Stimulated activated CD8-positive, alpha-beta memory T cell treated with anti-CD3 and anti-CD28 coated beads, Interleukin-2, amount 100 ng/mL, for 48 hours (primary cell): ENCODE measurements around the gene CAST.
"Not testable (repeated sequence)": the region's sequence is repeated elsewhere in the genome, so short reads cannot be mapped to it uniquely, and the experiment has no call there.

Experiments
- DNase-seq, 2 donors: peaks; one replicate each; pipeline ENCODE4 v3.0.0-alpha.2; 2020; ENCODE audit warnings: low read depth in 2 of 2

CAST gene

DNA sequence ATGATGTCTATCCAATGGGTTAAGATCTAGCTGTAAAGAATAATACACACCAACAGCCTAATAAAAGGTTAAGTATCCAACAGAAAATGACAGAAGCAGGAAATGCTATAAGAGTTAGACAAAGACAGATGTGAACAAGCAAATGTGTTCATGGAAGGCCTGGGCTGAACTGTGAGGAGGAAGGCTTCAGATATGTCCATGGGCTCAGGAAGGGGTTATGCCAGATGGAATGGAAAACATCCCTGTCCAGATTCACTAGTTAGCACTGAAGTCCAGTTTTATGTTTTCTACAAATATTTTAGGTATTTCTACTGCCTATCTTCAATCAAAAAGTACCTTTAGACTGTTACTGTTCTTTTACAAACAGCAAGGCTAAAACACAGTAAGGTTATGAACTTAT lies 118.5 kb downstream of the CAST start:
- DNase-seq: no peak

DNA sequence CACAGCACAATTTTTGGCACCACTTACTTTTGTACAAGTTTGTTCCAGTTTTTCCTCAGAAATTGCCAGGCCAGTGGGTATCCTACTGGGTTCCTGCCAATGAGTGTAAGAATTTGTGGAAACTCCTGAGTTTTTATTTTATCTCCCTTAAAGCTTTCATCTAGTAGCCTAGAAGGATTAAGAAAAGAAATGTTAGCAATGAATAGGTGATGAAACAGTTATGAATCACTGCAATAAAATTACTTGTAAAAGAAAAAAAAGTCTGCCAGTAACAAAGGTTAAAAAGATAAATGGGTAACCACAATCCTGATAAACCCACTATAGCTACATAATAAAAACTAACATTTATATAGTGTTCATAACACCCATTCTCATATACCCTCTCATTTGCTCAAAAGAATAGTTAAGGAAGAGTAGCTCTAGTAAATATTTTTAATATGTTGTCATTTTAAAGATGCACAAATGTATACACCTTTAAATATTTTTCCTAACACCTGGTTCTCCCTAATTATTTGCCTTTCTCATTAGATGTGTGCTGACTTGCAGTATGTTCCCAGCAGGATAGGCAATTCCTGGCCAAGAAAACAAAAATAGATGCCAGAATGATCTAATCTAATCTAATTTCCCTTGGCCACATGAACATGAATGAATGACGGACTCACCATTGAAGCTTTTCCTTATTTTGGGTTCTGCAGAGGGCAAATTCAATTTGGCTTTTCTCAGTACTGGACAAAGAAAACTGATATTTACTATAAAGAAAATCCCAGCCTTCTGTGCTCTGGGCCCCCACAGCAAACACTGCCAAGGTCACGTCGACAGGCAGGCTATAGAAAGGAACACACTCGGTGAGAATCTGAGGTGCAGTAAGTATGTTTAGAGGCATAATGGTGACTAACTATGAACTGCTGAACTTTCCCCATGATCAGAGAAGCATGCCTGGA lies 119.1 kb downstream of the CAST start:
- no peak for DNase-seq

DNA sequence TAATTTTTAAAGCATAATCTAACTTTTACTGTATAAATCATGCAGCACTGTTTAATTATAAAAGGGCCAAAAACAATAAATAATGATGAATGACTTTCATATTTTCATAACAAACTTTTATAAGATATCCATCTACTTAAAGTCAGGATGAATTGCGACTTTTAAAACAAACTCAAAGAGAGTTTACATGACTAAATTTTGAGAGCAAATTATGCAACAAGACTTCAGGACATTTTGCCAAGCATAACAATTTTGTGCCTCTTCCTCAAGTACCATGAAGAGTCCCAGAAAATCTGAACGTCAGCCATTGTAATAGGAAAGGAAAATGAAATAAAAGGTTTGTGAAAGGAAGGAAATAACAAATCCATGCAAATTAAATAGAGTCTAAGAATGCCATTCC lies 121.2 kb downstream of the CAST start:
- no peak for DNase-seq

DNA sequence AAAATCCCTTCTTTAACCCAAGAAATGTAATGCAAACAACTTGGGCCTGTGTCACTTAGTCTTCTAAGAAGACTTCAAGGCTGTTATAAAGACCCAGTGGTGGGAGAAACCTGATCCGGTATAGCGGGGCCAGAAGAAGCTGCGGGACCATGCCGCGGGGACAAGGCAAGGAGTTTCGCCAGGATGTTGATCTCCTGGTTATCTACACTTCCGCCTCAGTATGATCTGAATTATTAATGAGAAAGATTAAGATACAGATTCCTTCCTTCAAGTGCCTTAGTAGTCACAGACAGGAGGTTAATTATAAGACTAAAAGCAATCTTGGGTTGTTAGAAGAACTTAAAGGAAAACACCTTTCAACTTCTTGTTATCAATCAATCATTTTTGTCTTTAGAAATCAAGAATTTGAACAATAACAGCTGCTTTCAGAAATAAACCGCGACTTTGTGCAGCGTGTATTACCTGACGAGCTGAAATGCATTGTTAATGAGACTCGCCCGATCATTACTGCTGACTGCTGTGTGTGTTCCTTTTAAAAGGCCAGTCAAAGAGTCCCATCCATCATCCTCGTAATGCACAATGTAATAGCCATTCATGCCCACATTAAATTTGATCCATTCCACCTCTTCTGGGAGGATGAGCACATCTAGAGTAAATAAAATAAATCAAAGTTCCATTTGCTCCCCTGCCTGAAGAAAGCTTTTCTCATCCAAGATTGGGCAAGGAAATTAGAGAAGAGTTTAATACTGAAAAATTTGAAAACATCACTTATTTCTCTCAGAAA lies 123.3 kb downstream of the CAST start:
- DNase-seq: no peak

DNA sequence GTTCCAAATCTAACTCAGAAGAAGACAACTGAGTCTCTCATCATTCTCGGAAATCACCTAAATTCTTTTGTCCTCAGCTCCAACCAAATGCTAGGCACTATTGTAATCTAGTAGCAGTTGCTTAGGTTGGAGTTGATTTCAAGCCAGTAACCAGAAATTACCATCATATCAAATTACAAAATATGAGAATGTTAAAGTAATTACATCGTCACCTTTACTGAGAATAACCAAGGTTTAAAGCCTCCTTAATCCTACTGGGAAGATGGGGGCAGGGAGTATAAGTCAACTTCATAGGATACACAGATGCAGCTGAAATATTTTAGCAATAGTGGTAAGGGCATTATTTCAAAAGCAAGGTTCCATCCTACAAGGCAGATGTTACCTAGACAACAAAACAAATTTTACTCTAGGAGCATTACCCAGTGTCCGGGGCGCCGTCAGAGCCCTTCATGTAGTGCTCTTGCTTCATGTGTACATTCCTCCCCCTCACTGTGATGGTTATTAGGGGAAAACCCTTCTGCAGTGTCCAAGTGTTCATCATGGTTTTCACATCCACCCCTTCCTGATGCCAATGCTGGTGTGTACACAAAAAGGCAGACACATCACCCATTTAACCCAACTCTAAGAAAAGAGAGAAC lies 126.1 kb downstream of the CAST start:
- no peak for DNase-seq

DNA sequence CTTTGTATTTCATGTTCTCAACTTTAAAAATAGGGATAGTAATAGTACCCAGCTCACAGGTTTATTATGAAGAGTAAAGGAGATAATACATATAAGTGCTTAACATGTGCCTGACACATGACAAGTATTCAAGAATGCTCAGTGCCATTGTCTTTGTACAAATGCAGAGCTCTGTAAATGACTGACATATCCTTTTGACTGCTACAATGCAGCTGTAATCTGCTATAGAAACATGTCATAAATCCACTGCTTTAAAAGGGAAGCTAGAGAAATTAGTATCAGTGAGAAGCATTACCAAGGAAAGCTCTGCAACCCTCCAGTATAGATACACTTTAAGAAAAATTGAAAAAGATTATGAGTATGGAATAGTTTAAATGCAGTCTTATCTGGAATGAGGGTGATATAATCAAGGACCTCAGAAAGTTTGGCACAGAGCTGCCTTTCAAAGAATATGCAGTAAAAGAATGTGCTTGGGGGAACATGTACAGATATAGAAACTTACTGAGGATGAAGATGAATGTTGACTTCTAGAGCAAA lies 127.7 kb downstream of the CAST start:
- no peak for DNase-seq

DNA sequence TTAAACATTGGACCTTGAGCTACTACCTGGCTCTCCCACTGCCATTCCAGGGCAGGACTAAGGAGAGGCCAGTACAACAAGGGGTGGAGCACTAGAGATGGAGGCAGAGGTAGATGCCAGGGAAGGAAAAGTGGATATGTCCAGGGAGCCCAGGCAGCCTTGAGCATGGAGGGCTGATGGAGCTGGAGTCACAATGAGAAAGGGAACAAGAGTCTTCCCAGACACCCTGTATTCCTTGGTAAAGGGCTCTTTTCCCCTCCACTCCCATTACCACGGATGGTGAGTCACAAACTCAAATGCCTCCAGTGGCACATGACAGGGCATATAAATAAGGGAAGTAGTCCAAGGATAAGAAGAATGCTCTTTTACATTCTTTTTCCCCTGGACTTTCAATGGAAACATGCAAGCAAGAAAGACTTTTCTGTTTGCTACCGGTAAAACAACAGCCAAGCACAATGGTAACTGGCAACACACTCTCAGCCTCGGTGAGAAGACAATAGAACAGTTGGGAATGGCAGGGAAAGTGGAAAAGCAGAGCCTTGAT lies 128.9 kb downstream of the CAST start:
- no peak for DNase-seq

DNA sequence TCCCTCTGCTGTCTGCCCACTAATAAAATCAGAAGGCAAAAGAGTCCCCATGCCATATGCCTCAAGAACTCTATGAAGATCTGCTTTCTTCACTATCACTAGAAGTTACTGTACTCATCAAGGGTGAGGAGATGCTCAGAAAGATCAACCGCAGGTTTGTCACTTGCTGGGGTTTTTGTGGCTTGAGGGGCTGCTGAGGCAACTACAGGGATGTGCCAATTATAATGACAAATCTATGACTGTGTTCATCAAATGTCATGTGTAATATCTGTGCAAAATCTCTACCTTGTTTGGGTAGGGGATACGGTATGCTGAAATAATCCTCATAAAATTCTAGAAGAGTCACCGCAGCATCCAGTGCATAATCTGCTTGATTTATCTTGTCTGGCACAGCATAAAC lies 132.6 kb downstream of the CAST start:
- peak in 1 of 2 donors; percentile 50 for DNase-seq

DNA sequence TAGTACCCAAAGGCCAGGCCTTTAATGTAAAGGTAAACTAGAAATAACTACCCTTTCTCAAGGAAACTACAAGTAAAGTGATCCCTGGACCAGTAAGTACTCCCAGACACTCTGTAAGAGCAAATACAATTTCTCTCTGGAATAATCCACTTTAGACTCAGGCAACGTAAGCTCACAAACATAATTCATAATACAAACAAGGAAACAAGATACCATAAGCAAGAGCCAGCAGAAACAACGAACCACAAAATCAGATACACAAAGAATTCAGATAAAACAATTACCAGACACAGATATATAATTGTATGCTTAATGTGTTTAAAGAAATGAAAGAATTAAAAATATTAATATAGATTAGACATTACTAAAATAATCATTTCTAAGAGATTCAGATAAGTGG lies 133.4 kb downstream of the CAST start:
- DNase-seq: no peak

DNA sequence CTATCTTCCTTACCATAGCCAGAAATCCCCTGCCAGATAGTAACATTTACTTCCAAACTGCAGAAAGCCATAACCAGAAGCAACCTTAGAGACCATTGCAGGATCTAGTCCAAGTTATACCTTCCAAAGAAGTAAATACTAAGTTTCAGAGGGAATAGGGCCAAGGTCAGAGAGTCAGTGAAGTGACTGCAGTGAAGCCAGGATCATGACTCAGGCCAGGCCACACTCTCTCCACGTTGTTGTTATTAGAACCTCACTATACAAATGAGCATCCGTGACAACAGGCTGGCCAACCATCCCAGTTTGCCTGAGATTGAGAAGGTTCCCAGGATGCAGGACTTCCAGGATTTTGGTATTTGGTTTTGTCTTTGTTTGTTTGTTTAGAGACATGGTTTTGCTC lies 134.3 kb downstream of the CAST start:
- DNase-seq: no peak

DNA sequence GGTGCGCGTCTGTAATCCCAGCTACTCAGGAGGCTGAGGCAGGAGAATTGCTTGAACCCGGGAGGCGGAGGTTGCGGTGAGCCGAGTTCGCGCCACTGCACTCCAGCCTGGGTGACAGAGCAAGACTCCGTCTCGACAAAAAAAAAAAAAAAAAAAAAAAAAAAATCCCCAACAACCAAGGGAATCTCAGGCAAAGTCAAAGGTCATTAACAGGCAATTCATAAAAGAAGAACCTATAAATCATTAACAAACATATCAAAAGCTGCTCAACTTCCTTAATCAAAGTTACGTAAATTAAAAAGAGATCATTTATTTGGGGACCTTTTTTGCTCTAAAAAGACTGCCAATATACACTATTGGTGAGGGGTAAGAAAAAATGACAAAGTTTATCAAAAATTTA lies 139.5 kb downstream of the CAST start:
- not testable (repeated sequence) for DNase-seq

DNA sequence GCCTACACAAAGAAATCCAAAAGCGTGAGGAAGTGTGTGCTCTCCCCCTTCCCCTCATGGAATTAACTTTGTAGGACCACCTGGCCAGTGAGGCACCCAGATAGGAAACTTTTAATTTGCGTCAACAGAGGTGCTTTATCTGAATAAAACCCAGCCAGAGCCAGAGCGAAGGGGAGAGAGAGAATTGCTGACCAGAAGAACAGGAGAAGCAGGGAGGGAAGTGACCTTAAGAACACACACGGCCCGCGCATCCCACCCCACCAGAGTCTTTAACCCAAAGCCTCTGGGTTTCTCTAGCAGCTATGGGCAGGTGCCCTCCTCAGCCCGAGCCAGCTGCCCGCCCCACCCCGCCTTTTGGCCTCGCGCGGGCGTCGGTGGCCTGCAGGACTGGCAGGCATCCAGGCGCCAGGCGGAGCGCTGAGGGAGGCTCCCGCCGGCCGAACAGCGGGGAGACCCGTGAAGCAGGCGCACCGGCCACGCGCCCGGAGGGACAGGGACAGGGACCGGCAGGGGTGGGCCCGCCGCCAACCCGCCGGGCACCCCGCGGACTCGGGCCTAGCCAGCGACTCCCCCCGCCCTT lies 145.0 kb downstream of the CAST start:
- DNase-seq: peak; percentile 38 to 49

DNA sequence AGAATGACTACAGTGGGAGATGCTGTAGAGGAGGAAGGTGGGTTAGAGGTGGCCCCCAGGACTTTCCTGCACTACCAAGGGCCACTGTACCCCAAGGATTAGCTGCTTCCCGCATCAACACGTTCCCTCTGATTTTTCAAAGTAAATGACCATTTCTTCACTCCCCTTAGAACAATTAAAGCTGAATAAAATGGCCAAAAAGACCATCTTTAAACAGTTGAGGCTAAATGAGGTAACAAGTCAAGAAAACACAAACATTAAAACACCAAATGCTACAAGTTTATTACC lies 146.3 kb downstream of the CAST start:
- DNase-seq: no peak

DNA sequence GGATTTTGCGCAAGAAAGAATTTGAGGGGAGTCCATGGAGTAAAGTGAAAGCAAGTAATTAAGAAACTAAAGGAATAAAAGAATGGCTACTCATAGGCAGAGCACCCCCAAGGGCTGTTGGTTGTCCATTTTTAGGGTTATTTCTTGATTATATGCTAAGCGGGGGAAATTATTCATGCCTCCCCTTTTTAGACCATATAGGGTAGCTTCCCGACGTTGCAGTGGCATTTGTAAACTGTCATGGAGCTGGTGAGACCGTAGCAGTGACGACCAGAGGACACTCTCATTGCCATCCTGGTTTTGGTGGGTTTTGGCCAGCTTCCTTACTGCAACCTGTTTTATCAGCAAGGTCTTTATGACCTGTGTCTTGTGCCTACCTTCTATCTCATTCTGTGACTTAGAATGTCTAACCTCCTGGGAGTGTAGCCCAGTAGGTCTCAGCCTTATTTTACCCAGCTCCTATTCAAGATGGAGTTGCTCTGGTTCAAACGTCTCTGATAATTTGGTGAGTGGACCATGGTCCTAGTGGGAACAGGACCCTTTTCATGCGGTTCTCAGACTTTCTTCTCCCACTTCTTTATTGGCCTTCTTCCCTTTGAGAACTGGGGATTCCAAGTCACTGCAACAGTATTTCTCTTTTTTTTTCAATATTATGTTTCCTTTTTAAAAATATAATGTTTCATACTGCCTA lies 146.8 kb downstream of the CAST start:
- no peak for DNase-seq

DNA sequence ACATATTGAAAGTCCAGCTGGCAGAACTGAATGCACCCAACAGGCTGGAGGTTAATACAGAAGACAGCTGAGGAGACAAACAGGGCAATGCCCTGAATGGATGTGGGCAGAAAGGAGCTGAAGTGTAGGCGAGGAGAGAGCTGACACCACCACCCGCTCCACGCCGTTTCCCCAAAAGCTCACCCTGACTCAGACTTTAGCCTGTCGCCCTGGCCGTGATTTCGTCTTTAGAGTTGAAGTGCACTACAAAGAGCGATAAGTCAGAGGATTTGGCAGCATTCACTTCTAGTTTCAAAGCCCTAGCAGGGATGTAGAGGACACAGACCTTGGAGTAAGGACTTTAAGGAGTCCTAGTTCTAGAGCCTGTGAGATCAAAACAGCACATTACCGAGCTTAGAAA lies 147.7 kb downstream of the CAST start:
- peak in 1 of 2 donors; percentile 23 for DNase-seq

DNA sequence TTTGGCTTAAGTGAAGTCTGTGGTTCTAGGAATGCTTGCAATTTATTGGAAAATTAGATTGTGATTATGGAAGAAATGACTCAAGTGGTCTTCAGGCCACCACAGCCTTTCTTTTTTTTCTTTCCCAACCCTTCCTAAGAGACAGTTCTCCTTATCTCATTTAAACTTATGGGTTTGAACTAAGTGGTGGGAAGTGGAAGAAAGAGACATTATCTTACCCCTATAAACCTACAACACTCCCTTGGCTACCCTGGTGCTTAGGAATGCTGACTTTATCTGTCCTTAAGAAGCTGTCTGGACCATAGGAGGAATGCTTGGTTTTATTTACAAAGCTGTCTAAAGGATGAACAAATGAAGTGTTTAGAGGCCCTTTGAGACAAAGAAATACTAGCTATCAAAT lies 150.7 kb downstream of the CAST start:
- DNase-seq: no peak

DNA sequence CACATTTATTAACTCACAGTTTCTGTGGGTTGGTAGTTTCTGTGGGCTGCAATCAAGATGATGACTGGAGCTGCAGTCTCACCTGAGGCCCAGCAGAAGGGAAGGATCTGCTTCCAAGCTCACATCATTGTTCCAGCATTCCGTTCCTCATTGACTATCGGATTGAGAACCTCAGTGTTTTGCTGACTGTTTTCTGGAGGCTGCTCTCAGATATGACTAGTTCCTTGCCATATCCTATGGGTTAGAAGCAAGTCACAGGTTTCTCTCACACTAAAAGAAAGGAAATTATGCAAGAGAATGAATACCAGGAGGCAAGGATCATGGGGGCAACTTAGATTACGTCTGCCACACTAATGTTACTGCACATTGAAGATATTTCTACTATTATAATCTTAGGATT lies 151.9 kb downstream of the CAST start:
- DNase-seq: no peak

DNA sequence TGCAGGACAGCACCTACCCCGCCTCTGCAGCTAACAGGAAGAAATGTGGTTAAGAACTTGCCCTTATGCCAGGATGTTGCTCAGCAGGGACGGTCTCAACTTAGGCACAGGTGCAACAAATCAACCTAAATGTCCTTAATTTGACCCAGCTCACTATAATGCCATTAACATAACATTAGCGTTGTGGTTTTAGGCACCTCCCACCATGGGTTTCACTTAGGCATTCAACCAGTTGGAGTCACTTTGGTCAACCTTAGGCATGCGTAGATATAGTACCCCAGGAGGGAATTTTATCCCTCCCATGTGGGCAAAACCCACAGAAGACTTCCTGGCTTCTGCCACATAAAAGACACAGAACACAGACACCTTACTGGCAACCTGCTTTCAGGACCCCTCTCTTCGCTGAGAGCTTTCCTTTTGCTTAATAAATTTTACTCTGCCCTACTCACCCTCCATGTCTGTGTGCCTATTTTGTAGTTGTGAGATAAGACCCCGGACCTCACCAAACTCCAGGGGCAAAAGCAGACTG lies 154.3 kb downstream of the CAST start:
- peak in 1 of 2 donors; percentile 32 for DNase-seq

DNA sequence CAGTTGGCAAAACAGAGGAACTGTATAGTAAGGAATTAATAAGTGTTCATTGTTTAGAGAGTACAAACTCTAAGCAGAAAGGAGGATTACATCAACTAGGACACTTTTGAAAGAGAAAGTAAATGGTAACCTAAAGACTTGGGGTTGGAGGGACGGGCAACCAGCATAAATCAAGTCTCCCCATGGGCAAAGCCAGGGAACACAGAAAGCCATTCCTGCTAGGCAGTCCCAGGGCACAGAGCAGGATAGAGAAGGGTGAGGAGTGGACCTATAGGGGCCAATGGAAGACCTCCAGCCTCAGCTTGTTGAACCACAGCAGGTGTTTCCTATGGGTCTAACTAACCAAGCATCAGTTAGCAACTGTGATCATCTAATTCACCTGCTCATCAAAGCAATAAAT lies 154.8 kb downstream of the CAST start:
- DNase-seq: no peak

DNA sequence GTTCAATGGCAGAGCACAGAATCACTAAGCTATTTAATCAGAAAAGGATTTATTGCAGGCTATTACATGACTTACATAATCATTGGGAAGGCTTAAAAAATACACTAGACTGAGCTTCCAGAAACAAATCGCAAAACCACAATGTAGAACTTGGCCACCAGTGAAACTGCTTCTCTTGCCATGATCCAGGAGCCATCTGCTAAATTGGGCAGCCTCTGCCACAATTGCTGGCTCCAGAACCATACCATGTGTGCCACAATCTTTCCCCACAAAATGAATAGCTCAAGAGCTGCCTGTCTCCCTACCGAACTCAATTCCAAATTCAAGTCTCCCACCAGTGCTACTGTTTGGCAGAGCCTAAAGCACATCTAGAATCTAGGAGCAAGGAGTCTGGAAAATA lies 155.3 kb downstream of the CAST start:
- DNase-seq: no peak
